ENCODE results near the gene APOO.

Gene APOO

GRCh38 chrX:23783589-23784469, 123.9 kb downstream of the APOO start:
- no peak for DNase-seq

All from activated gamma-delta T cell treated with Interleukin-2 at 50 U/mL for 16 hours (primary cell).